ENCODE measurements around the gene DHRS3.

DNA sequence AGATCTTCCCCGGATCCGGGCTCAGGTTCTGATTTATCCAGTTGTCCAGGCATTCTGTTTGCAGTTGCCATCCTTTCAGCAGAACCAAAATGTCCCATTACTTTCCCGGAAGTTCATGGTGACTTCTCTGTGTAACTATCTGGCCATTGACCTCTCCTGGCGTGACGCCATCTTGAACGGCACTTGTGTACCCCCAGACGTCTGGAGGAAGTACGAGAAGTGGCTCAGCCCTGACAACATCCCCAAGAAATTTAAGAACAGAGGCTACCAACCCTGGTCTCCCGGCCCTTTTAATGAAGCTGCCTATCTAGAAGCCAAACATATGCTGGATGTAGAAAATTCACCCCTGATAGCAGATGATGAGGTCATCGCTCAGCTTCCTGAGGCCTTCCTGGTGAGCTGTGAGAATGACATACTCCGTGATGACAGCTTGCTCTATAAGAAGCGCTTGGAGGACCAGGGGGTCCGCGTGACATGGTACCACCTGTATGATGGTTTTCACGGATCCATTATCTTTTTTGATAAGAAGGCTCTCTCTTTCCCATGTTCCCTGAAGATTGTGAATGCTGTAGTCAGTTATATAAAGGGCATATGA, 48.2 kb upstream of the DHRS3 start:
- TF ChIP-seq, protein P1, sequence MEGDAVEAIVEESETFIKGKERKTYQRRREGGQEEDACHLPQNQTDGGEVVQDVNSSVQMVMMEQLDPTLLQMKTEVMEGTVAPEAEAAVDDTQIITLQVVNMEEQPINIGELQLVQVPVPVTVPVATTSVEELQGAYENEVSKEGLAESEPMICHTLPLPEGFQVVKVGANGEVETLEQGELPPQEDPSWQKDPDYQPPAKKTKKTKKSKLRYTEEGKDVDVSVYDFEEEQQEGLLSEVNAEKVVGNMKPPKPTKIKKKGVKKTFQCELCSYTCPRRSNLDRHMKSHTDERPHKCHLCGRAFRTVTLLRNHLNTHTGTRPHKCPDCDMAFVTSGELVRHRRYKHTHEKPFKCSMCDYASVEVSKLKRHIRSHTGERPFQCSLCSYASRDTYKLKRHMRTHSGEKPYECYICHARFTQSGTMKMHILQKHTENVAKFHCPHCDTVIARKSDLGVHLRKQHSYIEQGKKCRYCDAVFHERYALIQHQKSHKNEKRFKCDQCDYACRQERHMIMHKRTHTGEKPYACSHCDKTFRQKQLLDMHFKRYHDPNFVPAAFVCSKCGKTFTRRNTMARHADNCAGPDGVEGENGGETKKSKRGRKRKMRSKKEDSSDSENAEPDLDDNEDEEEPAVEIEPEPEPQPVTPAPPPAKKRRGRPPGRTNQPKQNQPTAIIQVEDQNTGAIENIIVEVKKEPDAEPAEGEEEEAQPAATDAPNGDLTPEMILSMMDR (IDR thresholded peaks at IDR 0.05): no peak
- TF ChIP-seq EZH2 (IDR thresholded peaks at IDR 0.05; ENCODE audit: borderline replicate concordance, insufficient read depth, low read depth, low read length, poor library complexity, severe bottlenecking): no peak

Measured in B cell (primary cell).